Mesothelial cell of epicardium (in vitro differentiated cells): ENCODE results near the gene CLTB. TPM values are rescaled to one million over a fixed set of nuclear protein-coding genes. Genes with fewer than 3 reads are reported as not detected.

ENCODE experiments used
- DNase-seq, 2 experiments: peaks; one replicate each; pipeline ENCODE4 v3.0.0; 2021; ENCODE audit warnings: low spot score in 2 of 2; ENCODE audit not compliant: unreplicated experiment in 2 of 2
- H3K27ac Mint-ChIP-seq: 2 replicates; pipeline ENCODE4 v1.8.0; 2021; ENCODE audit warnings: mixed read lengths
- H3K27me3 Mint-ChIP-seq: 2 replicates; pipeline ENCODE4 v1.8.0; 2021; ENCODE audit warnings: low read depth, mixed read lengths
- H3K36me3 Mint-ChIP-seq: 2 replicates; pipeline ENCODE4 v1.8.0; 2021; ENCODE audit warnings: mixed read lengths
- H3K4me1 Mint-ChIP-seq: 2 replicates; pipeline ENCODE4 v1.8.0; 2021; ENCODE audit warnings: mixed read lengths
- H3K4me3 Mint-ChIP-seq: 2 replicates; pipeline ENCODE4 v1.8.0; 2021; ENCODE audit warnings: mild to moderate bottlenecking, moderate library complexity, mixed read lengths
- H3K9me3 Mint-ChIP-seq: 2 replicates; pipeline ENCODE4 v1.8.0; 2021; ENCODE audit warnings: mixed read lengths
- total RNA-seq: library from RNA; stranded (reverse); gene quantifications from 3 replicates; pipeline ENCODE4 v1.2.1, GENCODE V29; 2021
- TF ChIP-seq, protein P1 (sequence below): fragments of 200-600 bp; sonication (generic); IDR thresholded peaks from one replicate; pipeline ENCODE4 v1.5.0; 2021; ENCODE audit warnings: antibody characterized with exemption; ENCODE audit not compliant: unreplicated experiment

Gene CLTB
- total RNA-seq, 1 donor from 2014 or later = 43.3 TPM

- peaks cover 13% of the 10 kb centered on the region for H3K27me3 Mint-ChIP-seq
- H3K27ac Mint-ChIP-seq = no peak overlapping the region
- TF ChIP-seq, protein P1, sequence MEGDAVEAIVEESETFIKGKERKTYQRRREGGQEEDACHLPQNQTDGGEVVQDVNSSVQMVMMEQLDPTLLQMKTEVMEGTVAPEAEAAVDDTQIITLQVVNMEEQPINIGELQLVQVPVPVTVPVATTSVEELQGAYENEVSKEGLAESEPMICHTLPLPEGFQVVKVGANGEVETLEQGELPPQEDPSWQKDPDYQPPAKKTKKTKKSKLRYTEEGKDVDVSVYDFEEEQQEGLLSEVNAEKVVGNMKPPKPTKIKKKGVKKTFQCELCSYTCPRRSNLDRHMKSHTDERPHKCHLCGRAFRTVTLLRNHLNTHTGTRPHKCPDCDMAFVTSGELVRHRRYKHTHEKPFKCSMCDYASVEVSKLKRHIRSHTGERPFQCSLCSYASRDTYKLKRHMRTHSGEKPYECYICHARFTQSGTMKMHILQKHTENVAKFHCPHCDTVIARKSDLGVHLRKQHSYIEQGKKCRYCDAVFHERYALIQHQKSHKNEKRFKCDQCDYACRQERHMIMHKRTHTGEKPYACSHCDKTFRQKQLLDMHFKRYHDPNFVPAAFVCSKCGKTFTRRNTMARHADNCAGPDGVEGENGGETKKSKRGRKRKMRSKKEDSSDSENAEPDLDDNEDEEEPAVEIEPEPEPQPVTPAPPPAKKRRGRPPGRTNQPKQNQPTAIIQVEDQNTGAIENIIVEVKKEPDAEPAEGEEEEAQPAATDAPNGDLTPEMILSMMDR = no peak
- no peak overlapping the region for H3K4me3 Mint-ChIP-seq
- DNase-seq = no peak
- H3K9me3 Mint-ChIP-seq = no peaks in the 10 kb centered on the region
- H3K4me1 Mint-ChIP-seq = no peaks in the 10 kb centered on the region
- no peaks in the 10 kb centered on the region for H3K36me3 Mint-ChIP-seq
Measured at GRCh38 chr5:176432707-176433106, 16.4 kb upstream of the CLTB start.

GRCh38 chr5:176429972-176430371, 13.6 kb upstream of the CLTB start:
- Mint-ChIP-seq H3K4me3 (no peak overlapping the region), H3K27ac (no peak overlapping the region), H3K36me3 (no peaks in the 10 kb centered on the region), H3K27me3 (peaks cover 9% of the 10 kb centered on the region), H3K9me3 (peaks cover 9% of the 10 kb centered on the region), H3K4me1 (no peaks in the 10 kb centered on the region)
- TF ChIP-seq, protein P1 = no peak
- DNase-seq = no peak

GRCh38 chr5:176427971-176428370, 11.6 kb upstream of the CLTB start:
- Mint-ChIP-seq H3K9me3 (peaks cover 9% of the 10 kb centered on the region), H3K4me3 (no peak overlapping the region), H3K36me3 (no peaks in the 10 kb centered on the region), H3K27me3 (peaks cover 9% of the 10 kb centered on the region), H3K27ac (no peak overlapping the region), H3K4me1 (no peaks in the 10 kb centered on the region)
- DNase-seq = no peak
- TF ChIP-seq, protein P1 = no peak

DNA sequence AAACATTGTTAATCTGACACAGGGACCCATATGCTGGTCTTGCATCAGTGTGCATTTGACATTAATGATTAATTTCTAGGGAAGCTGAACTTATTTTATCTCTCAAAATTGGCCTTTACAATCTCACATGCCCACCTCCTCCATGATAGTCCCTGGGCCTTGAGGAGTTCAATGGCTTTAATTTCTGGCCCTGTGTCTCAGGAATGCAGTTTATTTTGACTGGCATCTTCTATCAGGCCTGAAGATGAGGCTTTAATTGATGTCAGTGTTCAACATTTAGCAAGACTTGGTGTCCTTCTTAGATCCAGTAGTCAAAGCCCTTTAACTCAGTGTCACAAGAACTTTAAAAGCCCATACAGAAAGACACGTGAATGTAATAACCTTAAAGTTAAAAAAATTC, 10.5 kb upstream of the CLTB start:
- H3K4me3 Mint-ChIP-seq = no peak overlapping the region
- H3K27ac Mint-ChIP-seq = no peak overlapping the region
- TF ChIP-seq, protein P1 = no peak
- H3K36me3 Mint-ChIP-seq = no peaks in the 10 kb centered on the region
- peaks cover 9% of the 10 kb centered on the region for H3K9me3 Mint-ChIP-seq
- DNase-seq = no peak
- H3K27me3 Mint-ChIP-seq = peaks cover 4% of the 10 kb centered on the region
- no peaks in the 10 kb centered on the region for H3K4me1 Mint-ChIP-seq

DNA sequence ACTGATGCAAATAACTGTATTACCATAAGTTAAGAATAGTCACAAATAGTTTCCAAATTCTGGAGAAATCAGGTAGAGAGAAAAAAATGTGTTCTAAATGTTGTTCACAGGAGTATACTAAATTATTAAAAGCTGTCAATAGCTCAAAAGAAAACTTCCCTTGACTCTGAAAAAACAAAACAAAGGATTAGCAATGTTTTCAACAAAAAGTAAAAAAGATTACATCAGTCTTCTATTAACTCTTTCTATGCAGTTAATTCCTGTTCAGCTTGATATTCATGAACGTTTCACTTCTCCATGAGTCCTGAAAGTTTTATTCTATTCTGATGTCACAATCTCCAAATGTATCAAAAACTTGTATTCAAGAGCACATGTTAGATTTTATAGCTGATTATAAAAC, 9.5 kb upstream of the CLTB start:
- Mint-ChIP-seq H3K27ac (no peak overlapping the region), H3K36me3 (no peaks in the 10 kb centered on the region), H3K27me3 (peaks cover 2% of the 10 kb centered on the region), H3K4me1 (no peaks in the 10 kb centered on the region), H3K4me3 (no peak overlapping the region), H3K9me3 (peaks cover 18% of the 10 kb centered on the region)
- TF ChIP-seq, protein P1 = no peak
- no peak for DNase-seq

DNA sequence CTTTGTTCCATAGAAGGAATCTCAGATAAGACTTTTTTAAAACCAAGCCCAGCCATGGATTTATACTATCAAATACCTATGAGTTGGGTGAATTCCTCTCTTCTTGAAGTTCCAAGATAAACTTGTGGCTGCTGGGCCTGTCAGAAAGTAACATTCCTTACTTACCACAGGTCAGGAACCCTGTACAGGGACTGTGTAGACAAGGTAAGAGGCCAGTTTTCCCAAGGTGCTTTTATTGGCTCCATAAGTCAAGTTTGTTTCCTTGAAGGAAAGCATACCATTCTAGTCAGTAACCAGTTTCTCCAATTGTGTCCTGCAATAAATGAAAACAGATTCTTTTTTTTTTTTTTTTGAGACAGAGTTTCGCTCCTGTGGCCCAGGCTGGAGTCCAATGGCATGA, 8.8 kb upstream of the CLTB start:
- Mint-ChIP-seq H3K36me3 (no peaks in the 10 kb centered on the region), H3K4me3 (no peak overlapping the region), H3K27me3 (no peaks in the 10 kb centered on the region), H3K27ac (no peak overlapping the region), H3K4me1 (no peaks in the 10 kb centered on the region), H3K9me3 (peaks cover 25% of the 10 kb centered on the region)
- DNase-seq = no peak
- TF ChIP-seq, protein P1 = no peak
